HG02981 (cell line): Measurements from ENCODE around the gene BICDL2.

Source experiments
- ATAC-seq: cut with Tn5 transposase; IDR thresholded peaks from one replicate; pipeline ENCODE4 v1.9.1; 2021; ENCODE audit warnings: mild to moderate bottlenecking, moderate library complexity; ENCODE audit not compliant: unreplicated experiment

Gene BICDL2

GRCh38 chr16:3049921-3050481 lies 13.3 kb upstream of the BICDL2 start:
- no peak for ATAC-seq

GRCh38 chr16:3047387-3047720 lies 10.6 kb upstream of the BICDL2 start:
- ATAC-seq = no peak

GRCh38 chr16:3046641-3047386 lies 10.1 kb upstream of the BICDL2 start:
- no peak for ATAC-seq

GRCh38 chr16:3045758-3046640 lies 9.3 kb upstream of the BICDL2 start, which contains the start of gene MMP25:
TSS of gene MMP25 (plus strand) at chr16:3046561. CDS start at chr16:3046918, 357 bp downstream.
- no peak for ATAC-seq

- no peak for ATAC-seq
Observed at GRCh38 chr16:3044708-3045107, 8.0 kb upstream of the BICDL2 start.

GRCh38 chr16:3042376-3042775 lies 5.6 kb upstream of the BICDL2 start:
- no peak for ATAC-seq

GRCh38 chr16:3038896-3039295 lies 2.2 kb upstream of the BICDL2 start:
- no peak for ATAC-seq

GRCh38 chr16:3038256-3038655 lies 1.5 kb upstream of the BICDL2 start:
- ATAC-seq = no peak

- ATAC-seq = no peak
Observed at GRCh38 chr16:3035972-3036725, 595 bp downstream of the BICDL2 start.

GRCh38 chr16:3035289-3035971 lies 1.3 kb downstream of the BICDL2 start:
- ATAC-seq = no peak

GRCh38 chr16:3032624-3033023 lies 4.1 kb downstream of the BICDL2 start:
- ATAC-seq = no peak

- no peak for ATAC-seq
Observed at GRCh38 chr16:3030222-3031212, 6.2 kb downstream of the BICDL2 start.

- no peak for ATAC-seq
Observed at GRCh38 chr16:3029491-3030221, 7.1 kb downstream of the BICDL2 start.

- ATAC-seq = no peak
Observed at GRCh38 chr16:3028716-3029319, 7.9 kb downstream of the BICDL2 start.

- peak; percentile 29 for ATAC-seq
Observed at GRCh38 chr16:3027983-3028715, 8.6 kb downstream of the BICDL2 start.

GRCh38 chr16:3027489-3027795 lies 9.3 kb downstream of the BICDL2 start:
- ATAC-seq = no peak

GRCh38 chr16:3026609-3027488 lies 9.9 kb downstream of the BICDL2 start:
- ATAC-seq = no peak
